SU-DHL-6 (cell line): ENCODE measurements around the gene AP1S1.

Experiments
- H2AFZ ChIP-seq: fragments of 200-600 bp; sonication (generic); 2 replicates; pipeline ENCODE4 v1.6.1; 2014; ENCODE audit warnings: low read depth, mild to moderate bottlenecking, moderate library complexity, mixed read lengths, antibody characterized with exemption, low read length; ENCODE audit not compliant: severe bottlenecking
- H3F3A ChIP-seq: fragments of 200-600 bp; shearing (Covaris generic); 2 replicates; pipeline ENCODE4 v1.6.0; 2016; ENCODE audit warnings: antibody characterized with exemption, mild to moderate bottlenecking; ENCODE audit not compliant: insufficient read depth
- H3K27ac ChIP-seq: fragments of 200-600 bp; sonication (generic); 2 replicates; pipeline ENCODE4 v1.5.1; 2016; ENCODE audit warnings: low read depth, mild to moderate bottlenecking, low read length, moderate library complexity, mixed read lengths
- H3K27me3 ChIP-seq: fragments of 200-600 bp; sonication (generic), shearing (Covaris generic); 2 replicates; pipeline ENCODE4 v1.6.0; 2014; ENCODE audit warnings: mild to moderate bottlenecking, low read length
- H3K36me3 ChIP-seq: fragments of 200-600 bp; sonication (generic); 2 replicates; pipeline ENCODE4 v1.6.1; 2014; ENCODE audit warnings: mild to moderate bottlenecking, low read length, mixed read lengths
- H3K4me2 ChIP-seq: fragments of 300-600, 200-600 bp; shearing (Covaris generic), sonication (generic); 2 replicates; pipeline ENCODE4 v1.6.0; 2014; ENCODE audit warnings: low read length, low read depth, mild to moderate bottlenecking; ENCODE audit not compliant: poor library complexity, severe bottlenecking
- H3K4me3 ChIP-seq: fragments of 200-600 bp; sonication (generic); 2 replicates; pipeline ENCODE4 v1.5.1; 2014; ENCODE audit warnings: antibody characterized with exemption, low read length, mild to moderate bottlenecking, mixed read lengths; ENCODE audit not compliant: insufficient read depth, poor library complexity, severe bottlenecking
- H3K79me2 ChIP-seq: fragments of 200-600 bp; sonication (generic); 2 replicates; pipeline ENCODE4 v1.6.1; 2014; ENCODE audit warnings: mild to moderate bottlenecking, low read length, moderate library complexity; ENCODE audit not compliant: insufficient read depth
- H3K9ac ChIP-seq: fragments of 200-600 bp; sonication (generic); 2 replicates; pipeline ENCODE4 v1.7.0; 2014; ENCODE audit warnings: mild to moderate bottlenecking, low read length
- H3K9me2 ChIP-seq: fragments of 200-600 bp; sonication (generic); replicated peaks from 2 replicates; pipeline ENCODE4 v1.6.1; 2014; ENCODE audit warnings: low read length; ENCODE audit not compliant: insufficient read depth
- H3K9me3 ChIP-seq: fragments of 200-600 bp; sonication (generic); 2 replicates; pipeline ENCODE4 v1.6.1; 2014; ENCODE audit warnings: low read length, mixed read lengths; ENCODE audit not compliant: insufficient read depth
- H4K20me1 ChIP-seq: fragments of 200-600 bp; sonication (generic); 2 replicates; pipeline ENCODE4 v1.6.1; 2014; ENCODE audit warnings: low read depth, mild to moderate bottlenecking, antibody characterized with exemption, low read length, moderate library complexity, mixed read lengths
- CTCF ChIP-seq: fragments of 200-600 bp; sonication (generic); IDR thresholded peaks from one replicate; pipeline ENCODE4 v1.5.1; 2017; ENCODE audit warnings: antibody characterized with exemption, mild to moderate bottlenecking, low read length, moderate library complexity; ENCODE audit not compliant: insufficient read depth, poor library complexity, severe bottlenecking
- EZH2phosphoT487 ChIP-seq: fragments of 200-600 bp; sonication (generic), shearing (Covaris generic); conservative IDR thresholded peaks from 2 replicates; pipeline ENCODE4 v1.6.1; 2018; ENCODE audit warnings: mild to moderate bottlenecking, antibody characterized with exemption, low read length, moderate library complexity, mixed read lengths

AP1S1 gene

DNA sequence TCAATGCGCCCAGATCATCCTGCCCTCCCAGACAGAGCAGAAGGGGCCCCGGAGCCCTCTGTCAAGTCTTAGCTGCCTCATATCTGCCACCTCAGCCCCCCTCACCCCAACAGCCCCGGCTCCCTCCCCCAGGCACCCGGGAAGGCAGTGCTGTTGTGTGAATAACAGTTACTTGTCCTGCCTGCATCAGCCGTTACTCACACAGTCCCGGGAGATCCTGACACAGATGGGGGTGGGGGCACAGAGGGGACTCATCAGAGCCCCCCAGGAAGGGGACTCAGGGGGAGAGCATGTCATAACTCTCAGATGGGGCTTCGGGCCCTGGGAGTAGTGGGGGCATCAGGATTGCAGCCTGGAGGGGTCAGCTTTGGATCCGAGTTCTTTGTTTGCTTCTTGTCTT is 39.8 kb upstream of the AP1S1 start:
- TF ChIP-seq CTCF: no peak
- no peak for TF ChIP-seq EZH2phosphoT487
- H3F3A ChIP-seq: no peaks in the 10 kb centered on the region
- no peak overlapping the region for H3K27ac ChIP-seq
- no peak overlapping the region for H3K9ac ChIP-seq
- H3K4me3 ChIP-seq: no peak overlapping the region
- no peaks in the 10 kb centered on the region for H4K20me1 ChIP-seq
- H3K9me3 ChIP-seq: no peaks in the 10 kb centered on the region
- no peaks in the 10 kb centered on the region for H3K79me2 ChIP-seq
- no peak overlapping the region for H2AFZ ChIP-seq
- H3K4me2 ChIP-seq: no peak overlapping the region
- no peaks in the 10 kb centered on the region for H3K9me2 ChIP-seq
- no peaks in the 10 kb centered on the region for H3K27me3 ChIP-seq
- no peaks in the 10 kb centered on the region for H3K36me3 ChIP-seq

DNA sequence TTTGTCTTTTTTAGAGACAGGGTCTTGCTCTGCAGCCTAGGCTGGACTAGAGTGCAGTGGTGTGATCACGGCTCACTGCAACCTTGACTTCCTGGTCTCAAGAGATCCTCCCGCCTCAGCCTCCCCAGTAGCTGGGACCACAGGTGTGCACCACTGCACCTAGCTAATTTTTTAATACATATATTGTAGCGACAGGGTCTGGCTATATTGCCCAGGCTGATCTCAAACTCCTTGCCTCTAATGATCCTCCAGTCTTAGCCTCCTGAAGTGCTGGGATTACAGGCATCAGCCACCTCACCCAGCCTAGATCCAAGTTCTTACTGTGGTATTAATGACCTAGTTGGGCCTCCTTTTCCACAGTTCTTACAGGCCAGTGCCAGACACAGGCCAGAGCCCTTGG is 39.1 kb upstream of the AP1S1 start:
- Histone ChIP-seq H3K9me2 (no peaks in the 10 kb centered on the region), H4K20me1 (no peaks in the 10 kb centered on the region), H3K36me3 (no peaks in the 10 kb centered on the region), H3K79me2 (no peaks in the 10 kb centered on the region), H2AFZ (no peak overlapping the region), H3K27ac (no peak overlapping the region), H3K9me3 (no peaks in the 10 kb centered on the region), H3K4me2 (no peak overlapping the region), H3K9ac (no peak overlapping the region), H3K4me3 (no peak overlapping the region), H3F3A (no peaks in the 10 kb centered on the region), H3K27me3 (no peaks in the 10 kb centered on the region)
- TF ChIP-seq EZH2phosphoT487 (no peak), CTCF (no peak)

GRCh38 chr7:101116898-101117297 is 37.4 kb upstream of the AP1S1 start:
- no peaks in the 10 kb centered on the region for H3F3A ChIP-seq
- no peak overlapping the region for H3K9ac ChIP-seq
- H3K27ac ChIP-seq: no peak overlapping the region
- no peak overlapping the region for H3K4me2 ChIP-seq
- no peak overlapping the region for H3K4me3 ChIP-seq
- no peaks in the 10 kb centered on the region for H3K9me3 ChIP-seq
- no peaks in the 10 kb centered on the region for H4K20me1 ChIP-seq
- TF ChIP-seq EZH2phosphoT487 (no peak), CTCF (no peak)
- H3K36me3 ChIP-seq: no peaks in the 10 kb centered on the region
- no peaks in the 10 kb centered on the region for H3K27me3 ChIP-seq
- no peaks in the 10 kb centered on the region for H3K79me2 ChIP-seq
- H2AFZ ChIP-seq: no peak overlapping the region
- no peaks in the 10 kb centered on the region for H3K9me2 ChIP-seq

GRCh38 chr7:101118856-101119255 is 35.4 kb upstream of the AP1S1 start:
- Histone ChIP-seq H3K4me2 (no peak overlapping the region), H3K27ac (no peak overlapping the region), H3K36me3 (no peaks in the 10 kb centered on the region), H3K9ac (no peak overlapping the region), H3K9me2 (no peaks in the 10 kb centered on the region), H3K27me3 (no peaks in the 10 kb centered on the region), H4K20me1 (no peaks in the 10 kb centered on the region), H2AFZ (no peak overlapping the region), H3K79me2 (no peaks in the 10 kb centered on the region), H3K9me3 (no peaks in the 10 kb centered on the region), H3F3A (no peaks in the 10 kb centered on the region), H3K4me3 (no peak overlapping the region)
- no peak for TF ChIP-seq EZH2phosphoT487
- TF ChIP-seq CTCF: no peak
